Fibroblast of mammary gland (primary cell): Measurements from ENCODE around the gene DENND4B.
A peak's percentile ranks its signal among the peaks of the same experiment; 100 is the strongest.

ENCODE experiments used
- DNase-seq: peaks from one replicate; pipeline ENCODE4 v3.0.0-alpha.2; 2010; ENCODE audit warnings: low read depth
- H3K4me3 ChIP-seq: 2 replicates; pipeline ENCODE4 v1.5.1; 2011; ENCODE audit warnings: low read depth, mild to moderate bottlenecking, low read length, moderate library complexity; ENCODE audit not compliant: control insufficient read depth
- CTCF ChIP-seq: conservative IDR thresholded peaks from 2 replicates; pipeline ENCODE4 v1.5.1; 2011; ENCODE audit warnings: low read depth, low read length, inconsistent platforms; ENCODE audit not compliant: control insufficient read depth, insufficient read depth

Gene DENND4B

GRCh38 chr1:153946622-153947241, at the start of gene DENND4B:
Gene DENND4B, minus strand, starts transcription at chr1:153946718. Its CDS starts 2,344 bp downstream, at chr1:153944374.
- H3K4me3 ChIP-seq, result peak within 1 kb of the TSS; percentile 65
- TF ChIP-seq CTCF, result peak; percentile 60
- DNase-seq, result peak; percentile 70

- no peak overlapping the region for H3K4me3 ChIP-seq
- DNase-seq, result no peak
- no peak for TF ChIP-seq CTCF
These were observed 49.1 kb upstream of the DENND4B start for GRCh38 chr1:153995640-153996039.

- H3K4me3 ChIP-seq, result no peak overlapping the region
- no peak for TF ChIP-seq CTCF
- DNase-seq, result no peak
These were observed 48.7 kb upstream of the DENND4B start for GRCh38 chr1:153995202-153995601.

GRCh38 chr1:153991806-153992205, 45.3 kb upstream of the DENND4B start:
- TF ChIP-seq CTCF, result no peak

GRCh38 chr1:153991151-153991630, 44.7 kb upstream of the DENND4B start:
- no peak for TF ChIP-seq CTCF
- H3K4me3 ChIP-seq, result peak overlapping the region; percentile 93
- no peak for DNase-seq

More at GRCh38 chr1:153991806-153992205, 45.3 kb upstream of the DENND4B start:
- no peak for DNase-seq
- peak overlapping the region; percentile 93 for H3K4me3 ChIP-seq

- DNase-seq, result peak; percentile 99
- TF ChIP-seq CTCF, result no peak
- H3K4me3 ChIP-seq, result peak within 1 kb of the TSS; percentile 93
These were observed 44.1 kb upstream of the DENND4B start, which contains the start of gene RPS27 for GRCh38 chr1:153990468-153991150. Gene RPS27, plus strand, starts transcription at chr1:153990762. Its CDS starts 35 bp downstream, at chr1:153990797.
